HCT116 (cell line): ENCODE measurements around the gene PTBP1.

Experiments used
- POLR2A ChIP-seq: IDR thresholded peaks from 2 replicates; pipeline ENCODE4 v1.7.0; 2011; ENCODE audit warnings: borderline replicate concordance; ENCODE audit not compliant: insufficient read depth, insufficient read length; ENCODE audit errors: extremely low read depth
- POLR2AphosphoS5 ChIP-seq: IDR thresholded peaks from 2 replicates; pipeline ENCODE4 v1.6.1; 2011; ENCODE audit warnings: mild to moderate bottlenecking, low read depth, low read length, moderate library complexity
- TF ChIP-seq, protein P1 (sequence below), 3 experiments: fragments of 200-600 bp in 1 of 3; sonication (generic) in 1 of 3; IDR thresholded peaks in 2 of 3; conservative IDR thresholded peaks in 1 of 3; 2 replicates each; pipeline ENCODE4 v1.5.1; 2012 to 2017; ENCODE audit warnings: low read depth in 2 of 3, low read length in 2 of 3, antibody characterized with exemption in 1 of 3, borderline replicate concordance in 1 of 3, control low read depth in 1 of 3, mild to moderate bottlenecking in 1 of 3, mixed read lengths in 1 of 3, mixed run types in 1 of 3, moderate library complexity in 1 of 3; ENCODE audit not compliant: insufficient read depth in 1 of 3
- TF ChIP-seq, protein P2 (sequence below): IDR thresholded peaks from 2 replicates; pipeline ENCODE4 v1.6.1; 2012

DNA sequence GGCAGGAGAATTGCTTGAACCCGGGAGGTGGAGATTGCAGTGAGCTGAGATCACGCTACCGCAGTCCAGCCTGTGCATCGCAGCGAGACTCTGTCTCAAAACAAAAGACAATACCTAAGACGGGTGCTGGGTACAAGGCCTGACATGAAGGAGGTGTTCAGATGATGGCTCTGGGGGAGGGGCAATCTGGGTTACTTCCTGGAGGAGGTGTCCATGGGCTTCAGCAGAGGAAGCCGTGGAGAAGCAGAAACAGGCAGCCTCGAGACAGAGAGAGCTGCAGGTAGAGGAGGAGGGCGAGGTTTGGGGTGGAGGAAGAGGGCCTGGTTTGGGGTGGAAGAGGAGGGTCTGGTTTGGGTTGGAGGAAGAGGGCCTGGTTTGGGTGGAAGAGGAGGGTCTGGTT is 42.7 kb upstream of the PTBP1 start:
- TF ChIP-seq, protein P1, sequence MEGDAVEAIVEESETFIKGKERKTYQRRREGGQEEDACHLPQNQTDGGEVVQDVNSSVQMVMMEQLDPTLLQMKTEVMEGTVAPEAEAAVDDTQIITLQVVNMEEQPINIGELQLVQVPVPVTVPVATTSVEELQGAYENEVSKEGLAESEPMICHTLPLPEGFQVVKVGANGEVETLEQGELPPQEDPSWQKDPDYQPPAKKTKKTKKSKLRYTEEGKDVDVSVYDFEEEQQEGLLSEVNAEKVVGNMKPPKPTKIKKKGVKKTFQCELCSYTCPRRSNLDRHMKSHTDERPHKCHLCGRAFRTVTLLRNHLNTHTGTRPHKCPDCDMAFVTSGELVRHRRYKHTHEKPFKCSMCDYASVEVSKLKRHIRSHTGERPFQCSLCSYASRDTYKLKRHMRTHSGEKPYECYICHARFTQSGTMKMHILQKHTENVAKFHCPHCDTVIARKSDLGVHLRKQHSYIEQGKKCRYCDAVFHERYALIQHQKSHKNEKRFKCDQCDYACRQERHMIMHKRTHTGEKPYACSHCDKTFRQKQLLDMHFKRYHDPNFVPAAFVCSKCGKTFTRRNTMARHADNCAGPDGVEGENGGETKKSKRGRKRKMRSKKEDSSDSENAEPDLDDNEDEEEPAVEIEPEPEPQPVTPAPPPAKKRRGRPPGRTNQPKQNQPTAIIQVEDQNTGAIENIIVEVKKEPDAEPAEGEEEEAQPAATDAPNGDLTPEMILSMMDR (IDR thresholded peaks at IDR 0.05 in 2 of 3, conservative IDR thresholded peaks at IDR 0.05 in 1 of 3; ENCODE audit: borderline replicate concordance in 1 of 3, insufficient read depth in 1 of 3, low read depth in 2 of 3, low read length in 2 of 3): no peak
- TF ChIP-seq, protein P2, sequence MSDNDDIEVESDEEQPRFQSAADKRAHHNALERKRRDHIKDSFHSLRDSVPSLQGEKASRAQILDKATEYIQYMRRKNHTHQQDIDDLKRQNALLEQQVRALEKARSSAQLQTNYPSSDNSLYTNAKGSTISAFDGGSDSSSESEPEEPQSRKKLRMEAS: no peak
- TF ChIP-seq POLR2A (no peak), POLR2AphosphoS5 (no peak)
